Stimulated activated CD4-positive, alpha-beta T cell treated with anti-CD3 and anti-CD28 coated beads, Interleukin-15, amount 100 ng/mL, for 1 hour (primary cell): Measurements from ENCODE around the gene RPL7A.
"Not testable (repeated sequence)": the region's sequence is repeated elsewhere in the genome, so short reads cannot be mapped to it uniquely, and the experiment has no call there.

Source experiments
- DNase-seq, 2 donors: peaks; one replicate each; pipeline ENCODE4 v3.0.0-alpha.2; 2020; ENCODE audit warnings: low read depth in 1 of 2, low spot score in 1 of 2

Gene RPL7A

GRCh38 chr9:133347985-133348717, at the start of gene RPL7A, which contains the start of gene MED22:
Gene RPL7A, plus strand, starts transcription at chr9:133348218. Its CDS starts 26 bp downstream, at chr9:133348244.
Gene MED22, minus strand, starts transcription at chr9:133348131. Its CDS starts 1,469 bp downstream, at chr9:133346662.
- DNase-seq: peak; percentile 78 to 82

- not testable (repeated sequence) for DNase-seq
These were observed 48.0 kb upstream of the RPL7A start for GRCh38 chr9:133299996-133300395.

GRCh38 chr9:133301253-133302230, 46.5 kb upstream of the RPL7A start:
- no peak for DNase-seq

- no peak for DNase-seq
These were observed 44.5 kb upstream of the RPL7A start for GRCh38 chr9:133303266-133304157.

- no peak for DNase-seq
These were observed 43.9 kb upstream of the RPL7A start for GRCh38 chr9:133304158-133304470.

GRCh38 chr9:133304477-133305377, 43.3 kb upstream of the RPL7A start:
- DNase-seq: no peak

- no peak for DNase-seq
These were observed 42.3 kb upstream of the RPL7A start for GRCh38 chr9:133305731-133306130.

GRCh38 chr9:133306242-133307204, 41.5 kb upstream of the RPL7A start:
- no peak for DNase-seq

- DNase-seq: no peak
These were observed 40.7 kb upstream of the RPL7A start for GRCh38 chr9:133307301-133307700.

- DNase-seq: no peak
These were observed 38.4 kb upstream of the RPL7A start for GRCh38 chr9:133309608-133310007.

GRCh38 chr9:133315997-133316396, 32.0 kb upstream of the RPL7A start:
- no peak for DNase-seq

GRCh38 chr9:133317551-133317950, 30.5 kb upstream of the RPL7A start:
- not testable (repeated sequence) for DNase-seq

GRCh38 chr9:133320421-133320881, 27.6 kb upstream of the RPL7A start:
- DNase-seq: no peak

GRCh38 chr9:133321411-133321935, 26.5 kb upstream of the RPL7A start:
- no peak for DNase-seq

- no peak for DNase-seq
These were observed 25.3 kb upstream of the RPL7A start for GRCh38 chr9:133322701-133323100.

GRCh38 chr9:133323211-133323610, 24.8 kb upstream of the RPL7A start:
- no peak for DNase-seq

- no peak for DNase-seq
These were observed 23.9 kb upstream of the RPL7A start for GRCh38 chr9:133323991-133324703.

- not testable (repeated sequence) for DNase-seq
These were observed 21.0 kb upstream of the RPL7A start for GRCh38 chr9:133327021-133327420.
